Colonic mucosa (tissue), 4 donors: ENCODE data around the gene HIGD1A. TPM values are rescaled to one million over a fixed set of nuclear protein-coding genes. Genes with fewer than 3 reads are reported as not detected.

Experiments
- DNase-seq: peaks from one replicate; pipeline ENCODE4 v3.0.0-alpha.2; 2020
- H3K27ac ChIP-seq: fragments of 200-600 bp; one replicate; pipeline ENCODE4 v1.8.0; 2021
- H3K27me3 ChIP-seq: fragments of 200-600 bp; one replicate; pipeline ENCODE4 v1.8.0; 2021
- H3K36me3 ChIP-seq: fragments of 200-600 bp; one replicate; pipeline ENCODE4 v1.8.0; 2021
- H3K4me1 ChIP-seq: fragments of 200-600 bp; one replicate; pipeline ENCODE4 v1.8.0; 2021; ENCODE audit warnings: mild to moderate bottlenecking
- H3K4me3 ChIP-seq: fragments of 200-600 bp; one replicate; pipeline ENCODE4 v1.8.0; 2021
- H3K9ac ChIP-seq, 2 donors: one replicate each; pipeline ENCODE4 v1.7.0; 2013; ENCODE audit warnings: control low read depth in 2 of 2, low read depth in 2 of 2, low read length in 2 of 2
- H3K9me3 ChIP-seq: fragments of 200-600 bp; one replicate; pipeline ENCODE4 v1.8.0; 2021
- CTCF ChIP-seq: fragments of 200-600 bp; IDR thresholded peaks from one replicate; pipeline ENCODE4 v1.8.0; 2022; ENCODE audit warnings: antibody characterized with exemption, mild to moderate bottlenecking
- intact Hi-C: fragments of 100-400 bp; cut with DNase I; formaldehyde crosslinking; loops from one replicate; pipeline ENCODE4 v1.14.1; 2022
- total RNA-seq, 2 donors: library from RNA; stranded (reverse); fragmentation: NEBNext Ultra II Directional in 1 of 2; extraction: Animal tissue kit (Norgen Biotek cat#: 25700) in 1 of 2; gene quantifications; one replicate each; pipeline ENCODE4 v1.2.1, GENCODE V29; 2021
- donor health status: healthy.
- donor health status: DM: no; HTN: no; CAD: no.
- donor health status: DM: no; HTN: no; CAD: no.

The HIGD1A gene
- total RNA-seq, 2 donors from 2014 or later: 224 to 360 TPM

GRCh38 chr3:42750834-42751233 lies 53.5 kb downstream of the HIGD1A start:
- Histone ChIP-seq H3K36me3 (no peaks in the 10 kb centered on the region), H3K9ac (no peak overlapping the region), H3K9me3 (no peaks in the 10 kb centered on the region), H3K27ac (no peak overlapping the region), H3K4me1 (no peaks in the 10 kb centered on the region), H3K27me3 (no peaks in the 10 kb centered on the region), H3K4me3 (no peak overlapping the region)
- no peak for TF ChIP-seq CTCF
- DNase-seq: no peak
- intact Hi-C loops: no loop called here

DNA sequence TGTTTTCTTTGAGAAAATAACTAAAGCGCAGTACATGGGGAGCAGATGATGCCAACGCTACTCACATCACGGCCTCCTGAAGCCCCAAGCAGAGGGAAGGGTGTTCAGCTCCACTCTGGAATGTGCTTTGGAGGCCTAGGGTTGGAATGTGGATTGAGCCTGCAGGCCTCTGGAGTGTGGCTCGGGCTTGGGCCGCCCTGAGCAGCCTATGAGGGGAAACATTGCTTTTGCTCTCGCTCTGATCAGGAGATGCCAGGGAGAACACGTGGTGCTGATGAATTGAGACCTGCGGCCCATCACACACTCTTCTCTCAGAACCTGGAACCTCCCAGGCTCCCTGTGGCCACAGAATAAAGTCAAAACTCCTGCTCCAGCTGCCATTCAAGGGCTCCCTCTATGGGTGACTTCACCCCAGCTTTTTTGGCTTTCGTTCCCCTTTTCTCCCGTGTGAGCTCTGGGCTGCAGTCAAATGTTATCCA lies 54.5 kb downstream of the HIGD1A start:
- no peaks in the 10 kb centered on the region for H3K9me3 ChIP-seq
- intact Hi-C loops: loop anchor here (10.0 kb wide), 1 partner anchor 165 kb away; the partner anchor contains the start of gene SEC22C
- DNase-seq: no peak
- no peaks in the 10 kb centered on the region for H3K27me3 ChIP-seq
- no peaks in the 10 kb centered on the region for H3K4me1 ChIP-seq
- no peaks in the 10 kb centered on the region for H3K36me3 ChIP-seq
- TF ChIP-seq CTCF: no peak
- H3K27ac ChIP-seq: no peak overlapping the region
- no peak overlapping the region for H3K9ac ChIP-seq
- no peak overlapping the region for H3K4me3 ChIP-seq

GRCh38 chr3:42749025-42749752 lies 55.1 kb downstream of the HIGD1A start:
- no peak overlapping the region for H3K27ac ChIP-seq
- H3K9ac ChIP-seq: no peak overlapping the region
- H3K4me1 ChIP-seq: no peaks in the 10 kb centered on the region
- no peaks in the 10 kb centered on the region for H3K9me3 ChIP-seq
- no peak for DNase-seq
- H3K36me3 ChIP-seq: no peaks in the 10 kb centered on the region
- TF ChIP-seq CTCF: no peak
- no peak overlapping the region for H3K4me3 ChIP-seq
- no peaks in the 10 kb centered on the region for H3K27me3 ChIP-seq
- intact Hi-C loops: loop anchor here (10.0 kb wide), 1 partner anchor 164 kb away; the partner anchor contains the start of gene SEC22C

DNA sequence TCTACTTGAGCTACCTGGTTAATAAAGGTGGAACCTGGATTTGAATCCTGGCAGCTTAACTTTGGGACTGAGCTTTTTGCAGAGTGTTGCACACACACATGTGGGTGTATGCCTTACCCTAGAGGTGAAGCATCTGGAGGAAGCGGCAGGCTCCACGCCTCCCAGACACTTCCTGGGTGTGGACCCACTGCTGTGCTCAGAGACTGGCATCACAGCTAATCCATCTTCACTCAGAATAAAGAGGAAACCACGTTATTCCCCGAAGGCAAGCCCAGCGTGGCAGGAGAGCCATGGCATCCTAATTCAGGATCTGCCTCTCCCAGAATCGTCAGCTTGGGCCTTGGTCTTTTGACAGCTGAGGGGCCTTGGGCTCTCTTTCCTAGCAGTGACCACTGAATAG lies 56.7 kb downstream of the HIGD1A start:
- intact Hi-C loops: loop anchor here (10.0 kb wide), 1 partner anchor 163 kb away; the partner anchor contains the start of gene SEC22C
- H3K27me3 ChIP-seq: no peaks in the 10 kb centered on the region
- no peaks in the 10 kb centered on the region for H3K9me3 ChIP-seq
- no peak for DNase-seq
- H3K9ac ChIP-seq: no peak overlapping the region
- H3K4me3 ChIP-seq: no peak overlapping the region
- no peak for TF ChIP-seq CTCF
- H3K27ac ChIP-seq: no peak overlapping the region
- no peaks in the 10 kb centered on the region for H3K4me1 ChIP-seq
- no peaks in the 10 kb centered on the region for H3K36me3 ChIP-seq

GRCh38 chr3:42746455-42747450 lies 57.5 kb downstream of the HIGD1A start:
- TF ChIP-seq CTCF: no peak
- Histone ChIP-seq H3K27ac (no peak overlapping the region), H3K9ac (peak overlapping the region in 1 of 2 donors; percentile 19), H3K27me3 (no peaks in the 10 kb centered on the region), H3K9me3 (no peaks in the 10 kb centered on the region), H3K4me1 (no peaks in the 10 kb centered on the region), H3K4me3 (no peak overlapping the region), H3K36me3 (no peaks in the 10 kb centered on the region)
- intact Hi-C loops: loop anchor here (10.0 kb wide), 1 partner anchor 162 kb away; the partner anchor contains the start of gene SEC22C
- no peak for DNase-seq
